GM12891 (cell line): ENCODE results near the gene PI4KA.

ENCODE experiments used
- PAX5 ChIP-seq: IDR thresholded peaks from 2 replicates; pipeline ENCODE4 v1.6.1; 2011; ENCODE audit warnings: low read length, moderate library complexity, mild to moderate bottlenecking; ENCODE audit not compliant: insufficient read depth, severe bottlenecking
- POLR2A ChIP-seq: IDR thresholded peaks from 2 replicates; pipeline ENCODE4 v1.6.1; 2011; ENCODE audit warnings: low read depth, low read length, control low read depth
- POLR2AphosphoS5 ChIP-seq: IDR thresholded peaks from 2 replicates; pipeline ENCODE4 v1.6.1; 2011; ENCODE audit warnings: low read depth, low read length, control low read depth
- TAF1 ChIP-seq: IDR thresholded peaks from 2 replicates; pipeline ENCODE4 v1.6.1; 2011; ENCODE audit warnings: low read depth, low read length, control low read depth

DNA sequence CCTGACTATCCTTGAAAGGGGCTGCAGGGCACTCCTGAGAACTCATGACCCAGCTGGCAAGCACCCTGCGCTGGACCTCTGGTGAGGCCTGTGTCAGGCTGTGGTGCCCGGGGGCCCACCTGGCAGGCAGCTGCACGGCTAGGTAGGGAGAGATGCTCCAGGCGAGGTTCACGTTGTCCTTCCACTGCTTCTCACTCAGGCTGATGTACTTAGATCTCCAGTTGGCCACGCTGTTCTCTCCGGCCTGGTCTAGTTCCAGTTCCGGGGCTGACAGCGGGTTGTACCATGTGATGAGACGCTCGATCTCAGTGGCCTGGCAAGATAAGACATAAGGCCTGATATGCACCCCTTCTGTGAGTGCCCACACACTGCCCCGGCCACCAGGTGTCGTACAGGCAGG, 129.4 kb downstream of the PI4KA start:
- TF ChIP-seq PAX5 (no peak), POLR2AphosphoS5 (no peak), POLR2A (no peak), TAF1 (no peak)
